GM18861 (cell line): Measurements from ENCODE around the gene ADRM1.

ENCODE experiments used
- ATAC-seq: cut with Tn5 transposase; IDR thresholded peaks from one replicate; pipeline ENCODE4 v1.9.1; 2021; ENCODE audit not compliant: unreplicated experiment

The ADRM1 gene

GRCh38 chr20:62277253-62277652 lies 25.5 kb upstream of the ADRM1 start:
- no peak for ATAC-seq

DNA sequence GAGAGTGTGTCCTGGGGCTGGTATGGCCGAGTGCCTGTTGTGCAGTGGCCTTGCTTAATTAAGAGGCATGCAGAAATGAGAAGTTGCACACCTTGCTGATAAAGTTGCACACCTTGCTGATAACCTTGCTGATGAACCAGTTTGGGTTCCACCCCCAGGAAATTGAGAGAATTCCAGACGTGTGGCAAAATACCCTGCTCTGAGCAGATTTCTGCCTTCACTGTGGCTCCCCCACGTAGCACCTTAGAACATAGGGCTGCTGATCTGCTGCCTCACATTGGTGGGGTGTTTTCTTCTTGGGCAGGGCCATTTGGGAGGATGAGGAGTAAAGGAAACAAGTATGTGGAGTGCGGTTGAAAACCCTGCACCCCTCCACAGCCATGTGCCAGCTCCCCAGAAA lies 22.5 kb upstream of the ADRM1 start:
- ATAC-seq = no peak

DNA sequence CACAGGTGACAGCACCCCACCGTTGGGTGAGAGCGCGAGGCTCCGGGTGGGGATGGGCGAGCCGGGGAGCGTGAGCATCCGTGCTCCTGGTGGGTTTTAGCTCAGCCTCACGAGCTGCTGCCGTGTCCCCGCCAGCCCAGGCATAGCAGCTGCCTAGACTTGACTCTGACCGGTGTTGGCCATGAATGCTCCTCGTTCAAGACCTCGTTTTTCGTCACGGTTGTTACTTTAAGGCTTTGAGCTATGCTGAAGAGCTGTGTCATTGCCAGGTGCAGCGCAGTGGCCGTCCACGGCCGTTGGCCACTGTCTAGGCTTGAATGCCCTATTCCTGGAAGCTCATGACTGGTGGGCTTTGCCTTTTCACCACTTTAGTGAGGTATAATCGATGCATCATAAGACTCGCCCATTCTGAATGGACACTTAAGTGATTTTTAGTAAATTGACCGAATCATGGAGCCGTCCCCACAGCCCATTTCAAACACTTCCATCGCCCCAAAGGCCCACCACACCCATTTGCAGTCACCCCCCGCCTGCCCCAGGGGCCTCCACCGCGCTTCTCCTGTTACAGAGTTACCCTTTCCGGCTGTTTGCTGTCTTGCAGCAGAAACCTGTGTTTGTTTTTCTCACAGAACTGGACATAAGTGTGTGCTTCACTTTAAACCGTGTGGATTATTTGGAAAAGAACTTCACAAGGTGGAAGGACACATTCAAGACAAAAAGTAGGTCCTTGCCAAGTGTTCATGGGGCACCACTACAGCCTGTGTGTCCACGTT lies 21.4 kb upstream of the ADRM1 start:
- ATAC-seq = no peak

DNA sequence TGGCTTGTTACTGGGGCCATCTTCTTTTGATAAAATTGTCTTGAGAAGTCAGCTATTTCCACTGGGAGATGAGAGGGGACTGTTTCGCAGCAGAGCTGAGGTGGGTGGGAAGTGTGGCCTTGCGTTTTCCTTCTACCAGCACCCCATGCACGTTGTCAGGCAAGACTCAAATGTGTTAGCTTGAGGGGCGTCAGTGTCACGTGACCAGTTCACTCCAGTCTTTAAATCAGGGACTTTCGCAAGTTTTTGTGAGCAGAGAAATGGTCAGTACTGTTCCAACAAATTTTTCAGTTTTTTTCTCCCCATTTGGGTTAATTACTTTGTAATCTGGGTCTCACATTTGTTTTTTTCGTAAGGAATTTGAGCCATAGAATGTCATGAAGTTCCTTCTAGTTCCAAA lies 20.7 kb upstream of the ADRM1 start:
- no peak for ATAC-seq

- no peak for ATAC-seq
Observed at GRCh38 chr20:62282877-62283503, 19.8 kb upstream of the ADRM1 start.

GRCh38 chr20:62284448-62284847 lies 18.3 kb upstream of the ADRM1 start:
- no peak for ATAC-seq

DNA sequence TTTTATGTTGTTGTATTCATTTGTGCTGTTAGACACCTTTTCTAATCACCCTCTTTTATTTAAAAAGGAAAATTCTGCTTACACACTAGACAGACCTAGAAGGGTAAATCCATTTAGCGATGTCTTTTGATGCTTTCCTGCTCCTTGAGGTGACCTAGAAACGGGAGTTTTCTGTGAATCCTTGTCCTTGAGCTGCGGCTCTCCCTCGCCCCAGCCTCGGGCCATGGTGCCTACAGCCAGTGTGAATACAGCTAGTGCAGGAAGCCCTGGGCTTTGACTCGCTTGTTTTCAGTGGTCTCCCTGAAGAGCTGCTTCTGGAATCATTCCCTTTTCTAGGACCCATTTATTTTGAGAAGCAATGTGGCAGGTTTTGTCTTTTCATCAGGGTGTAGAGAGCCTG lies 17.6 kb upstream of the ADRM1 start:
- ATAC-seq = no peak

GRCh38 chr20:62285722-62286121 lies 17.1 kb upstream of the ADRM1 start:
- no peak for ATAC-seq

GRCh38 chr20:62286493-62287064 lies 16.2 kb upstream of the ADRM1 start:
- ATAC-seq = no peak

DNA sequence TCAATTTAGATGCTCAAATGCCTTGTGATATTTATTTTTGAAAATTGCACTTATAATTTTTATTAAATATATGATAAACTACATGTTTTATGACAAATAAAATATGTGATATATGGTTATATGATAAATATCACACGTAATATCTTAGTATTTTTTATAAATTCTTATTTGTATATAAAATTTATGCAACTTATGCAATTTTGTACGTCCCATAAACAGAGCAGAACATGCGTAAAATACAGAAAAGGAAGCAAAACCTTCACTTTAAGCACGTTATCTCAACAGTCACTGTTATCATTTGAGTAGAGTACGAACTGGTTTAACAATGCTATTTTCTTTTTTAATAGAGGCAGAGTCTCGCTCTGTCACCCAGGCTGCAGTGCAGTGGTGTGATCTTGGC lies 15.7 kb upstream of the ADRM1 start:
- ATAC-seq = no peak

GRCh38 chr20:62287759-62288534 lies 14.8 kb upstream of the ADRM1 start:
- ATAC-seq = no peak

- no peak for ATAC-seq
Observed at GRCh38 chr20:62288535-62289105, 14.2 kb upstream of the ADRM1 start.

DNA sequence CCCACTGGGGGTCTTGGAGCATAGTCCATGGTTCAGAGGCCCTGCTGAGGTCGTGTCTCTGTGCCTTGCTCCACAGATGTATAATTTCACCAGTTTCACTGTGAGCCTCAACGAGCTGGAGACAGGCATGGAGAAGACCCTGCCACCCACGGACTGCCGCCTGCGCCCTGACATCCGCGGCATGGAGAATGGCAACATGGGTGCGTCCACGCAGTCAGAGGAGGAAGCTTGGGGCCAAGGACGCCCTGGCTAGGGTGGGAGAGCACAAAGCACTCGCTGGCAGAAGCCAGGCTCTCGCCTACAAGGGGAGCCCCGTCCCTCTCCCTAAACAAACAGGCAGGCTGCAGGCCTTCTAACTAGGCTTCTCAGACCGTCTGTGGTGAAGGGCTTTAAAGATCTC lies 13.7 kb upstream of the ADRM1 start:
- no peak for ATAC-seq

GRCh38 chr20:62289898-62290297 lies 12.9 kb upstream of the ADRM1 start:
- no peak for ATAC-seq

- no peak for ATAC-seq
Observed at GRCh38 chr20:62291251-62292066, 11.3 kb upstream of the ADRM1 start.

DNA sequence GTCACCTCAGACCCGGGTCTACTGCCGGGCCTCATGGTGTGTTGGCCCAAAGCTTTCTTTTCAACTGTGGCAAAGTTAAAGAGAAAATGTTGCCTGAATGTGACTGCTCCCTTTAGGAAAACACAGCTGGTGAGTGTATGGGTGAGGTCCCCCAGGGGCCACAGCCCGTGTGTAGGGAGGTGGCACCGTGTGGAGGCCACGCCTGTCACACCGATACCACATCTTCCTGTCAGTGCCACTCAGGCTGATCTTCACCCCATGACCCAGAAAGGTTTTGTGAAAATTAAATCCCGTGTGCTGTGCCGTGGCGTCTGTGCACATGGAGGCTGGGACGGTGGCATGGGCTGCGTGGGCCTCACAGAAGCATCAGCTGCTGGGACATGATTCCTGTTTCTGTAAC lies 10.7 kb upstream of the ADRM1 start:
- no peak for ATAC-seq

GRCh38 chr20:62293111-62293784 lies 9.5 kb upstream of the ADRM1 start:
- no peak for ATAC-seq

- no peak for ATAC-seq
Observed at GRCh38 chr20:62293946-62294345, 8.9 kb upstream of the ADRM1 start.

- no peak for ATAC-seq
Observed at GRCh38 chr20:62294516-62294915, 8.3 kb upstream of the ADRM1 start.
